Ammon's horn (tissue), 1 donor: Measurements from ENCODE around the gene OTP.
A peak's percentile ranks its signal among the peaks of the same experiment; 100 is the strongest.

ENCODE experiments used
- DNase-seq: peaks from one replicate; pipeline ENCODE4 v3.0.0-alpha.2; 2016; ENCODE audit warnings: low spot score

OTP gene

DNA sequence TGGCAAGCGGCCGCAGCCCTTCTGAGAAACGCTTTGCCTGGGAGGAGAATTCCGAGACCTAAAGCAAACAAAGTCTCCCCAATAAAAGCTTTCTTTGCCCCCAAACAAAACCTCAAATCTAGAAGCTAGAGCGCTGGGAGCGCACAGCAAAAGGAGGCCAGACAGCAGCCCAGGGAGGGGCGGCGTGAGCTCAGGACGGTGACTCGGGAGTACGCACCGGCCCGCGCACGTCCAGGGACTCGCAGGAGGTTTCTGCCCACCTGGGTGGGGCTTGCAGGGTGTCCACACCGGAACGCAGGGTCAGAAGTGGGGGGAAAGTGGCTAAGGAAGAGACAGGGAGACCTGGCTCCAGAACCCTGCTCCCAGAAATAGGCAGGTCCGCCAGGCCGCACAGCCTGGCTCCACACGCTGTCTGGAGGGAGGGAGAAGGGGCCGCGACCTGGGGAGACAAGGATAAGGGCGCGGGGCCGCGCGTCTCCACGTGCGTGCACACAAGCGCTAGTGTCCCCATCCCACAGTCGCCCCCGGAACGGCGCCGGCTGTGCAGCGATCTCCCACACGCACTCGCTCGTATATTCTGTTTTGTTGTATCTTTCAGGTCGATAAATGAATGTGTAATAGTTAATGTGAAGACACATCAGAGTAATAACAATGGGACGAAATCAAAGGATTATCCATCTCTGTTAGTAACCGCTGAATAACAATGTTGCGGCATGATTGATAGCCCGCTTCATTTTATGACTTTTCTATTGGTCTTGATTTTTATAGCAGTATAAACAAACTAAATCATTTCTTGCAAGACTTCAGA, 2.3 kb upstream of the OTP start:
- no peak for DNase-seq

DNA sequence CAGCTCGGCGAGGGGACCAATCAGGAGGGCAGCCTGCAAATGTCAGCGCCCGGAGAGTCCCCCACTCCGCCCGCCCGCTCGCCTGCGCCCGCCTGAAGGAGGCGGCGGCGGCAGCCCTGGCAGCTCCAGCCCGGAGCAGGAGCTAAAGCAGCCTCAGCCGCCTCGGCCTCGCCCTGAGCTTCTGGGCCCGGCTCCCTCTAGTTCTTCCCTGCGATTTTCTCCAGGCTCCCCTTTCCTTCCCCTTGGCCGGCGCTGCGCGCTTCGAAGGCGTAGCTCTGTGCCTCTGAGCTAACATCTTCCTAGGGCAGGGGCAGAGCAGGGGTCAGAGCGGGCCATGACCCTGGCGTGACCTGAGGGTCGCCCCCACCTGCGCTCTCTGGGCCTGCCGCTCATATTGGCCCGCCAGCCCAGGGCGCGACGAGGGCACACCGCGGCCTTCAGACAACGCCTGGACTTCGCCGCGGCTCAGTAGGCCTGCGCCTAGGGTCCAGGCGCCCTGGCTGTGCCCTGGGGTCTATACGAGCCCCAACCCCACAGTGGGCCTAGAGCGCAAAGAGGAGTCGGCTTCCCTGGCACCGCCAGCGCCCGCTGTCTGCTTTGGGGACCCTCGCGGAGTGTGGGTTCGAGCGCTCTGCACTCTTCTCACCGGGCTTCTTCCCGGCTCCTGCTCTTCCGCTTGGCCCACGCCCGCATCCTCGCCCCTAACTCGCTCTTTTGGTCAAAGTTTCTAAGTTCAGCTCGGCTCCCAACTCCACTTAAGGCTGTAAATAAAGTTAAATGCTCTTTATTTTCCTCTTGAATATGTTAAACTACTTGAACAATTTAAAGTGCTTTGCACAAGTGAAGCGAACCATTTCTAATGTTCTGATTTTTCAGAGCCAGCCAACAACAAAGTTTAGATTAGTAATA, 504 bp upstream of the OTP start:
- DNase-seq, result no peak

DNA sequence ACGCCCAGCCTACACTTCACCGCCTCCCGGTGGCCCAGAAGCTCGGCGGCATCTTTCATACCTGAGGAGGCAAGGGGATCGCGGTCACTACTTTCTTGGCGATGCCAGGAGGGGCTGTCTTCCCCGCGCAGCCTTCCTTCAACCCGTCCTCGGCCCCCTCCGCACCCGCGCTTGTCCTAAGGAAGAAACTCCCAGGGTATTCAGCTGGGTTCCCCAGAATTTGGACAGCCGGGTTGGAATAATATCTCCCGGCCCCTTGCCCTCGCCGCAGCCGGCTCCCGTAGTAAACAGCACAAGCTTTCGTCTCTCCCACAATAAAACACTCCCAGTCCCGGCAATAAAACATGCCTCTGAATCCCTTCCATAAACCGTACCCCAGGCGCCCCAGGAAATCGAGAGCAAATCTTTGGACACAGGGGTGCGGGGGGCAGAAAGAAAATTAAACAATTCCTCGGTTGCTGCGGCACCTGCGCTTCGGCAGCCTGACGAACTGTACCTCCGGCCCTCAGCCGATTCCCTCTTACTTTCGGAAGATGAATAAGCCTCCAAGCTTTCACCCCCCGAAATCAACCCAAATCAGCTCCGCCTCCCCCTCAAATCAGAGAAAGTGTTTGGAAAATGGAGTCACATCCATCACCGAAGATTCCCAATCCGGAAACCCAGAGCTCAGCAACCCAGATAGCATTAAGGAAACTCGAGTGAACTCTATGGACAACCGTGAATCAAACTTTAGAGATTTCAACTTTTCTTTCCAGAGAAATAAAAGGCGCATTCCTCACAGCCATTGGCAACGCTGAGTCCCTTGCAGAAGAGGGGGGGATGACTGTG, 1.1 kb downstream of the OTP start:
- DNase-seq, result no peak

DNA sequence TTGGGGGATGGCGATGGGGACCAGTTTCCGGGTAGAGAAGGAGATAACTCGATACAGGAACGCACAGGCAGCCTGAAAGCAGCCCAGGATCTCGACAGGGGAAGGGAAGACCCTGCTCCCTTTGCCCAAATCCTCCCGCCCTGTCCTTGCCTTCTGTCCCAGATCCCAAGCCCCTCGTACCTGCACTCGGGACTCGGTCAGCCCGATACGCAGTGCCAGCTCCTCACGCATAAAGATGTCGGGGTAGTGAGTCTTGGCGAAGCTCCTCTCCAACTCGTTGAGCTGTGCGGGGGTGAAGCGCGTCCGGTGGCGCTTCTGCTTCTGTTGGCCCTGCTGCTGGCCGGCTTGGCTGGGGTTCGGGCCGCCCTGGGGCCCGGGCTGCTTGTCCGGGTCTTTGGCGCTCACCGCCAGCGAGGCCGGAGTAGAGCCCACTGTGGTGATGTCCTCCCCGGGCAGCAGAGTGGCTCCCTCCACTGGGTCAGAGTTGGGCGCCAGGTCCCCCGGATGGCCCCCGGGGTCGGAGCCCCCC, 1.8 kb downstream of the OTP start:
- DNase-seq, result no peak

DNA sequence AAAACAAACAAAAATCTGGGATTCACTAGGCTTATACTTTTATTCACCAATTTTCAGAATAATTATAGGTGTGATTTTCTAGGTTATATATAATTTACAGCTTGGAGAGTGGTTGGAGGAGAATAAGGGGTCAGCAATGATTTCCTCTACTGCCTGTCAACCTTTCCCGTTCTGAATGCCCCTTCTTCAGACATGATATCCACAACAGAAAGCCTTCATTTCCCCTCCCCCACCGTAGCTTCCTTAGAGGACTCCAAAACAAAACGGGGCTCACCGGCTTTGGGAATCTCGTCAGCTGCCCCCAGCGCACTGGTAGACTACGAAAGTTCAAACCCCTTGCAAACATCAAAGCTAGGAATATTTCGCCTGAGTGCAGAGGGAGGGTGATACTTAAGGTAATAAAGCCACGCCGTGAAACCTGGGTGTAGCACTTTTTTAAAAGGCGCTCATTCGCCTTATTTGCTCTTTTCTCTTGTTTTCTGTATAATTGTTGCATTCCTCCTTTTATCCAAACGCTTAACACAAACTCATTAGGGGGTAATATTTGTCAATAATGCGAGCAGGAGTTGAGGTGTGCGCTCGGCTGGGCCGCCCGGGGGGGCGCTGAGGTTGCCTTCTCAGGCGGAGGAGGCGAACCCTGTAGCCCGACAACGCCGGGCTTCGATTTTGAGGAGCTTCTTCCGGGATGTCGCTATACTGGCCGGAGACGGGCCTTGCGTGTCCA, 2.4 kb downstream of the OTP start:
- no peak for DNase-seq

DNA sequence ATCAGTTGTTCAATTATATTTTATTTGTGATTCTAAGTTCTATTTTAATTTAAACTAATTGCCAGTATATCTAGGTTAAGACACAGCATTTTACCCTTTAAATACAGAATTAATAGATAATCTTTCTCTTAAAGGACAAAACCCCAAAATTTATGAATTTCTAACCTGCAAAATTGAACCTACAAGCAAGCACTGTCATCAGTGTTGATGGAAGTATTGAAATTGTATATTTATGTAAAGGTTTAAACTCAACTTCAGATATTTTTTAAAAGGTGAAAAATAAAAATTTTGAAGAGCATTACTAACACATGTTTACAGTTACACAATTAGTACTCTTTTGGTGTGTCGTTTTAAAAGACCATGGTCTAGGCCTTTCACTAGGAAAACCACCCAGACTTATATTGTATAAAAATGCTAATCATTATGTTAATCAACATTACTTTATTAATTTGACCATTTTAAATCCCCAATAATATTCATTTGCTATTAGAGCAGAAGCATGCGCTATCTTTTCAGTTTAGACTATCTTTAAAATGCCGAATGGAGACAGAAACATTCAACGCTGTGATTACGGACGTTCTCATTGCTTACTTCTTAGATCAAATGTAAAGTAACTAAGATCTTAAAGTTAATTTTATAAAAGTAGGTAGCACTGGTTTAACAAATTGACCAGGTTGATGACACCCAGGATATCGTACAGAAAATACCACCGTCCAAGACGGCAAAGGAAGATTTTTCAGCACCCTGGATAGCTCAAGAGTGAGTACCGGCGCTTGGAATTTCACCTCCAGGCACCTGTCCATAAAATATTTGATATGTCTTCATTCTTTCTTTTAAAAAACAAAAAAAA, 3.2 kb downstream of the OTP start:
- DNase-seq, result no peak

DNA sequence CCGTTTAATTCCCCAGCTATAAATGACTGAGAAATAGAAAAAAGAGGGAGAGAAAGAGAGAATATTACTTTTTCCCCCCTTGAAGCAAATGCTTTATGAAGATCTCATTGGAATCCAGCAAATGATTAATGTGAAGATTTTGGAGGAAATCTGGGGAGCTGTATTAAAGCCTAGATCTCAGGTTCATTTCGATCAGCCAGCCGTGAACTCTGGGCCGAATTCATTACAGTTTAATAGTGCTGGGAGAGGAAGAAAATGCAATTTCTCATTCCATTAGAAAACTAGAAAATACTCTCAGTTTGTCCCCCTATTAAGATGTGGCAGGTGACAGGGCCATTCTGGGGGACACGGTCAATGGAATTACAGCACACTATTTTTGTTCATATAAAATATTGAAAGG, 4.8 kb downstream of the OTP start:
- DNase-seq, result no peak

DNA sequence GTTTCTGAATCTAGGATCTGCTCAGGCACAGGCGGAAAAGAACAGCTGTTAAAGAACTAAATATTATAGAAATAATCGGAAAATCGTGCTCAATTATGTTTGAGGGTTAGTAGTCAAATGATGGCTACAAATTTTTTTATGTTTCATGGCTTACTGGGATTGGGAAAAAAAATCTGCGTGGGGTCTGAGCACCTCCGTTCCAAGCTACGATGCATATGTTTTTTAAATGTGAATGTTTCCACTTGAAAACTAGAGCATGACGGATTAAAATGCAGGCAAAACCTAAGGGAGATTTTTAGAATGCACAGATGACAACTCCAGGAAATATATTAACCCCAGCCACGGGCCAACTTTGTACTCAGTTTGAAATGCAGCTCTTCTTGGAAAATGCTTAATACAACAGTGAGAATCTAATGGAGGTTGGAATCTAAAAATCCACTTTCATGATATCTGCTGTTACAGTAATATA, 5.3 kb downstream of the OTP start:
- DNase-seq, result no peak

DNA sequence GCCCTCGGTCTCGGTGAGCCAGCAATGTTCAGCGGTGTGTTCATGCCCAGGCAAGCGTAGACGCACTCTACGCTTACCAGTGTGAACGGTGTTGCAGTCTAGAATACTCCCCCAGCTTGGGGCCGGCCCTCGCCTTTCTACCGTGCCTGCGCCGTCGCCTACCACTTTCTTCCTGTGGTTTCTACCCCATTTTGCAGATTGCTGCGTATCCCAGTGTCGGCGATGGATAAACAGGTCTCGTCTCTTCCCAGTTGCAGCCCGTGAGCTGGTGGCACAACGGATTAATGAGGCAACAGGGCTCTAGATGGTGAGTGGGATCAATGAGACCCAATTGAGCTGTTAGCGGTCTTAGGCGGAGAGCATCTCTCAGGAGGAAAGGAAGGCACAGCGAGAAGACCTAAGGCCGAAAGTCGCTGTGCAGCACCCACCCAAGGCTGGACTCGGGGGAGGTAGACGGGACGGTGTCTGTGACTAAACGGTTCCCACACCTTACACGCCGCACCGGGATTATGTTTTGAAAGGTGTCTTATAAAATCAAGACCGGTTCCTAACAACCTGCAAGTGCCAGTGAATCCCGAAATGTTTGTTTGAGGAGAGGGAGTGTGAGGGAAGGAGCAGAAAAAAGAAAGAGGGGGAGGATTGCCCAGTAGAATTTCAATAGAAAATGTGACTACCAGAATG, 5.8 kb downstream of the OTP start:
- DNase-seq, result no peak

DNA sequence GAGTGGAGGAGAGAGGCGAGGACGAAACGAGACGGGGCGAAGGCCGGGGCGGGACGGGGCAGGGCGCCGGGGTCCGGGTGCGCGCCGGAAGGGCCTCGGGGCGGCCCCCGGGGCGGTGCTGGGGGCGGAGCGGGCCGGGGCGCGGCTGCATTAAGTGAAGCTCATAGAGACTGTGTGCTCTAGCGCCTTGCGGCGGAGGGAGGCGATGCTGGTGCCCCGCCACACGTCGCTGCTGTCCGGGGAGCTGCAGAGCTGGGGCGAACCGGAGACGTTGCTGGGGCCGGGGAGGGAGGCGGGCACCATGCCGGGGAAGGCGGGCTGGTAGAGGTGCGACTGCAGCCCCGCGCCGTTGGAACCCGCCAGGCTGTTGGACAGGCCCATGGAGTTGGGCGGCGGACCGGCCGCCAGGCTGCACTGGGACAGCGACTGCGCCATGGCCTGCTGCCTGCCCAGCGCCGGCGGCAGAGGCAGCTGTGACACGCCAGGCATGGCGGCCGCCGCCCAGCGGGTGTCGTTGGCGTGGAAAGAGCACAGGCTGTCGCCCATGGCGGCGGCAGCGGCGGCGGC, 8.3 kb downstream of the OTP start:
- peak; percentile 11 for DNase-seq

DNA sequence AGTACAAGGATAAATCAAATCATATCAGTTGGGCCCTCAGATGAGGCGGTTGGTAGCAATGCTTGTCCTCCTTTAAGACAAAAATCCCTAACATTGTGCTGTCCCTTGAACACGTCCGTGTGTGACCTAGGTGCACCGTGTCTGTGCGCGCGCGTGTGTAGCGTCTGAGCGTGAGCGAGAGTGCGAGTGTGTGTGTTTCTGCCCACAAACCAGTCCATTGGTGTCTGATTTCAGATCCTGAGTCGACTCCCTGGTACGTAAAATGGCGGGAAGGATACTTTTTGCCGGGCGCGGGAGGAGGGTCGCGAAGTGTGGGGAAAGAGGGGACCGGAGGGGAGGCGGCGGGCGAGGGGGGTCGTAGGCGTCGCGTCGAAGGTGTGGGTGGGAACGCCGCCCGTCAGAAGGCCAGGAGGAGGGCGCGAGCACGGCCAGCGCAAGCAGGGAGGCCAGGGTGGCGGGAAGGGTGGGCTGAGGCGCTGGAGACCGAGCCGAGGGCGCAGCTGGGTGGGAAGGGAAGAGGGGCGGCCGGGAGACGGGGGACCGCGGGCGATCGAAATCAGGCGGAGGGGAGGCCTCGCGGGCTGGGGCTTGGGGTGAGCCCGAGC, 8.9 kb downstream of the OTP start:
- DNase-seq, result no peak

DNA sequence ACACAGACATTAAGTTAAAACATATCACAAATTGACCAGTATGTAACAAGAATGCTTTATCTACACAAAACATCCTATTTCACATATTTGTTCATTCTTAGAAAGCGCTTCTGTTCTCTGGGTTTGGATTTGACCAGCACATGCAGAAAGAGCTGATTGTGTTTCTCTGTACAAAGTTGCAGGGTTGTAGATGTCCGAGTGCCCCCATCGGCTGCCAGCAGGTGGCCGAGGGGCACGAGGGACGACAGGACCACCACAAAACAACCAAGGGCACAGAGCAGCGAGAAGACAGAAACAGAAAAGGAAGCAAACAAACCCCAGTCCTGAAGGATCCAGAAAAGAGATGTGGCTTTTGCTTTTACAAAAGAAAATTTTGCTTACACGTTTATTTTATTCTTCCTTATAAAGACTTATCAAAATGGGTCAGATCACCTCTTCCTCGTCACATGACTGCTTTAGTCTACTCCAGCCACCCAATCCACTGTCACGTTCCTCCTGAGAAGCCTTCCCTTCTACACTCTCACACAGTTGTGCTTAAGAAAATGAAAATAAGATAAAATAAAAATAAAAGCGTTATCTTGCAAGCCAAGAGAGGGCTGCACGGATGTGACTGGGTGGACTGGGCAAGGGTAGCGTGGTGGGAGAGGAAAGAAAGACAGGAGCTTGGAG, 9.5 kb downstream of the OTP start:
- no peak for DNase-seq

DNA sequence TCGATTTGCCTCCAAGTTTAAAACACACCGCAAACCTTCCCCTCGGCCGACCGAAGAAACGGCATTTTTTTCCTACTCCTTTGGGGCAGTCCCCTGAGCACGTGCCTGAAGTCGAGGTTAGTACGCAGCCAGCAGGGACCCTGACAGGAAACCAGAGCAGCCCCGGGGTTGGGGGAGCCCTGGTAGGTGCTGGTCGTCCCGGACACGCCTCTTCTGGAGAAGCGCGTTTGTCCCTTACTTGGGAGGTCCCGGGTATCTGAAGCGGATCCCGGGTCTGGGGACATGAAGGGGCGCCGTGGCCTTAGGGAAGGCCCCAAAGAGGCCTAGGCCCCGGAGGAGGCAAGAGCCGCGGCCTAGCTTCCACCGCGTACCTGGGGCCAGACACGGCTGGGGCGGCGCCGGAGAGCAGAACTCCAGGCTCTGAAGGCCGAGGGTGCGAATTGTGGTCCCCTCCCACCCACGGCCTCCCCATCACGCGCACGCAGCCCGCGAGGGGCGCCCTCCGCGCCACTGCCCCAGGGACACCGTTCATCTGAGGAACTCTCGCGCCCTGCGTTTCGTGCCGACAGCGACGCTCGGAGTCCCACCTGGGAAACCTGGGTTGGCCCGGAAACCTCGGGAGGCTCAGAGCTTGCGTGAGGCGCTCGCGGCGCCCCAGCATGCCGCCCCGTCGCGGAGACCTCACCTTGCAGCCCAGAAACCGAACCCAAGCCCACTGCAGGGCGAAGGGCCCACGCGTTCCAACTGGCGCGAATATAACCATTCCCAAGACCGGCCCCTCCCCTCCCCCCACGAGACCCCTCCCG, 10.4 kb downstream of the OTP start:
- no peak for DNase-seq

DNA sequence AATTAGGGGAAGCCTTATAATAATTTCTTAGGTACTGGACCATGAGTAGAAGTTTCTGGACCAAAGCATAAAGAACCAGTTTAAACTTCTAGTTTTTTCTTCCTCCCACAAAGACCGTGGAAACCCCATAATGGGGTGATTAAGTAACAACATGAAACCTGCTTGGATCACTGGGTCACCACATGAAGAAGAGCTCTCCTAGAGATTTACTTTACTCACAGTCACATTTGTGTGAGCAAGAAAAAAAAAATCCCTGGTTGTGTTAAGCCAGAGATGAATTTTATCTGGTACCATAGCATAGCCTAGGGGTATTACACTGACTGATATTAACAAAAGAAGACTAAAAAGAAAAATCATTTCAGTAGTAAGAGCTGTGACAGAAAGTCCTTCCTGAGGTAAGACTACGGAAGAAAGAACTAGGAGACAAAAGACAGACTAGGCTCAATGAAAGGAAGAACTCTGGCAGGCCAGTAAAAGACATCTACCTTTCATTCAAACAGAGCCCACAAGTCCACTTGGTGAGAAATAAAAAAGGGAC, 15.2 kb downstream of the OTP start:
- no peak for DNase-seq

DNA sequence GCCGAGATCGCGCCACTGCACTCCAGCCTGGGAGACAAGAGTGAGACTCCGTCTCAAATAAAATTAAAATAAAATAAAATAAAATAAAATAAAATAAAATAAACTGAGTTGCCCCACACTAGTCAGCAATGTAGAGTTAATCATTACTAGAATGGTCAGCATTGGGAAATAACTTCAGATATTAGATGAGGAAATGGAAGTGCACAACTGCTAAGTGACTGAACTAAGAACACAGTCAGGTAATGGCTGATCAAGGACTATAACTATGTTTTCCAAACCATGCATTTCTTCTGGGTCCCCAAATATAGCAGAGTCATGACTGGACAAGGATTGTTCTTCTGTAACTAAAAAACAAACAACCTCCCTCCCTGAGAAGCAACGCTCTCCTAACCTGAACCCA, 17.1 kb downstream of the OTP start:
- DNase-seq, result no peak

DNA sequence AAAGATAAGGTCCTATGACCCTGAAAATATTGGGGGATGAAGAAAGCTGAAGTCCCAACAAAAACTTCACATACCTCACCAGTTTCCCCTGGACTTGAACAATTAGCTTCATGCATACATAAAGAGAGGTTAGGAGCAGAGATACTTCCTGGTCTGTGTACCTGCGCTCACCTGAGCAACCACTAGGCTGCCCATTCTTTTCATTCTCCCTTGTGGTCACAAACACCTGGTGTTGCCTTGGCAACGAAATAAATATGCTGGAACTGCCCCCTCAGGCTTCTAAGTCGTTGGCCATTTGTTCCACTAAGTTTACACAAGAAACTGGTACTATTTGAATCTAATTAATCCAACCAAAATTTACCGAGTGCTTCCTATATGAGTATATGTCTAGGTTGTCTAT, 18.1 kb downstream of the OTP start:
- DNase-seq, result no peak

DNA sequence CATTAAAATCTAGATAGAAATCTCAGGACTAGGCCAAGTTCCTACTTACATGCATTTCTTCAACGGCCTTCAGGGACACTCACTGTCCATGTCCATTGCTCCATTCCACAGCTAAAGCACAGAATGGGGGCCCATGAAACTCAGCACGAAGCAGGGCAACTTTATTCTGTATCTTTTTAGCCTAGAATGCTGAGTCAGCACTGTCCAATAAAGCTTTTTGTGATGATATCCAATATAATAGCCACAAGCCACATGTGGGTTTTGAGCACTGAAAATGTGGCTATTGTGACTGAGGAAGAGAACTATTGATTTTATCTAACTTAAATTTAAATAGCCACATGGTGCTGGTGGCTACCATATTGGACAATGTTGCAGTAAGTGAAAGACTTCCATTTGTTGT, 21.6 kb downstream of the OTP start:
- no peak for DNase-seq
